OCI-LY1 (cell line): ENCODE measurements around the gene MXD1.

Experiments
- CTCF ChIP-seq: fragments of 200-600 bp; sonication (generic), shearing (Covaris generic); IDR thresholded peaks from 2 replicates; pipeline ENCODE4 v1.5.1; 2017; ENCODE audit warnings: mild to moderate bottlenecking, antibody characterized with exemption, low read length, moderate library complexity, mixed read lengths
- EZH2 ChIP-seq: fragments of 200-600 bp; sonication (generic), shearing (Covaris generic); IDR thresholded peaks from 2 replicates; pipeline ENCODE4 v1.8.0; 2017; ENCODE audit warnings: borderline replicate concordance, mixed run types, mild to moderate bottlenecking, antibody characterized with exemption, low read length, moderate library complexity, mixed read lengths

GRCh38 chr2:69934614-69934908 lies 19.7 kb downstream of the MXD1 start:
- TF ChIP-seq CTCF (no peak), EZH2 (no peak)
